Stimulated activated CD4-positive, alpha-beta T cell treated with anti-CD3 and anti-CD28 coated beads, TNF-alpha, amount 100 ng/mL, for 4 hours (primary cell): ENCODE results near the gene DPEP2NB.
"Not testable (repeated sequence)": the region's sequence is repeated elsewhere in the genome, so short reads cannot be mapped to it uniquely, and the experiment has no call there.

ENCODE experiments used
- DNase-seq, 3 experiments: peaks; one replicate each; pipeline ENCODE4 v3.0.0-alpha.2; 2020; ENCODE audit warnings: low read depth in 3 of 3

The DPEP2NB gene

GRCh38 chr16:68013440-68013839 lies 2.3 kb downstream of the DPEP2NB start:
- no peak for DNase-seq

DNA sequence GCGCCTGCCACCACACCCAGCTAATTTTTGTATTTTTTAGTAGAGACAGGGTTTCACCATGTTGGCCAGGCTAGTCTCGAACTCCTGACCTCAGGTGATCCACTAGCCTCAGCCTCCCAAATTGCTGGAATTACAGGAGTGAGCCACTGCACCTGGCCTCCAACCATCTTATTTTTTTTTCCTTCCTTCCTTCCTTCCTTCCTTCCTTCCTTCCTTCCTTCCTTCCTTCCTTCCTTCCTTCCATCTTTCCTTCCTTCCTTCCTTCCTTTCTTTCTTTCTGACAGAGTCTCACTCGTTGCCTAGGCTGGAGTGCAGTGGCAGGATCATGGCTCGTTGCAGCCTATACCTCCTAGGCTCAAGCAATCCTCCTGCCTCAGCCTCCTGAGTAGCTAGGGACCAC lies 5.8 kb downstream of the DPEP2NB start:
- not testable (repeated sequence) for DNase-seq

DNA sequence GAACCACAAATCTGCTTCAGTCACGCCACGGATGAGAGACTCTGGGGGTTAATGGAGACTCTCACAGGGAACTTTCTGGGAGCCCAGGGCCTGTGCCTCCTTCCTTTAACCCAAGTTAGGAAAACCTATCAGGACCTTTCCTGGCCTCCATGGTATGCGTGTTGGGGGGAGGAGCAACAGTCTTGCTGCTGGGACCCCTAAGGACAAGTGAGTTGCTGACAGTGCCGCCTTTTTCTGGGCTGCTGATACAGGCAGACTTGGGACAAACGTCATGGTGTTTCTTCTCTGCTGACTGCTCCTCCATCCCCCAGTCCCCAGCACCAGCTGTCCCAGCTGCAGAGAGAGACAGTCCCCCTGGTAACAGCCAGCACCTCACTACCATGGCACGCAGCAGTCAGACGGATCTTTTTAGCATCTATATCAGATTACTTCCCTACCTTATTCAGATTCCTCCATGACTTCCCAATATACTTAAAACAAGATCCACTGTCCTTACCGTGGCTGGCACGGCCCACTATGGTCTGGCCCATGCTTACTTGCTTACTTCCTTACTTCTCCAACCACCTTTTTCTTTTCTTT lies 6.5 kb downstream of the DPEP2NB start:
- DNase-seq, result no peak

DNA sequence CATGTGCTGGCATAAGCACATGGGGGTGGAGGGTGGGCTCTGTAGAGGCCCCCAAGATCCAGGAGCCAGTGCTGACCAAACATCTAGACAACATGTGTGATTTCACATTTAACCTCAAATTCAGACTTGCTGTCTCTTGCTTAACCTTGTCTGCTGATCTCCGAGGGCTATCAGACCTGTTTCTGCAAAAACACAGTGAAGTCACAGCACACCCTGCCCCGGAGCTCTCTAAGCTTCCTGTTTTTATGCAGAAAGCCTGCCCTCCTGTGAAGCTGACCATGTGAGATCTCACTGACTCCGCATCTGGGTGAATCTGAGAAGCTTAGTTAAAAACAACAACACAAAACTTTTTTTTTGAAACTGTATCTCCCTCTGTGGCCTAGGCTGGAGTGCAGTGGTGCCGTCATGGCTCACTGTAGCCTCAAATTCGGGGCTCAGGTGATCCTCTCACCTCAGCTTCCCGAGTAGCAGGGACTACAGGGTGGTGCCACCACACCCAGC lies 9.9 kb downstream of the DPEP2NB start:
- no peak for DNase-seq

DNA sequence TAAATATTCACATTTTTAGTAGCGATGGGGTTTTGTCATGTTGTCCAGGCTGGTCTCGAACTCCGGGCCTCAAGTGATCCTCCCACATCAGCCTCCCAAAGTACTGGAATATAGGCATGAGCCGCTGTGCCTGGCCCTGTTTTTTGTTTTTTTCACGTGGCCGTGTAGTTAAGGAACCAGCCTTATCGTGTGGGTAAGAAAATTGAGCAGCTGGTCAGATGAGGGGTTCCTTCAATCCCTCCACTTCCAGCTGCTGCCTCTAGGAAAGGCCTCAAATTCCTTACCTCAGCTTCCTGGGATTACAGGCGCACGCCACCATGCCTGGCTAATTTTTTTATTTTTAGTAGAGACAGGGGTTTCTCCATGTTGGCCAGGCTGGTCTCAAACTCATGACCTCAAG lies 10.5 kb downstream of the DPEP2NB start:
- no peak for DNase-seq

- no peak for DNase-seq
Observed at GRCh38 chr16:68003031-68003430, 12.7 kb downstream of the DPEP2NB start.

DNA sequence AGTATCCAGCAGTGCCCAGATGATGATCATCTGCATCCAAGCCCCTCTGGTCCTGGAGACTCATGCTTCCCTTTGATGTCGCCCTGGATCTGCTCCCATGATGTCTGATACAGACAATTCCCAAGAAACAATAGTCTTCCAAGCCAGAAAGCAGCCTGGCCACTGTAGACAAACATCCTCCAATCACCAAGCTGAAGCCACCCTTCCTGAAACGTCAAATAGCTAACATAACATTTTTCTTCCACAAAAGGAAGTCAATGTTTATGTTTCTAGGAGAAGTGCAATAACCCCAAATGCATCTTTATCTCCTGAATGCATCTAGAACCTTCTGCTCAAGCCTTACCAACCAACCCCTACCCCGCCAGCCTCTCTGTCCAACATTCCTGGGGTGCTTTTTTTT lies 15.3 kb downstream of the DPEP2NB start:
- no peak for DNase-seq

- no peak for DNase-seq
Observed at GRCh38 chr16:67999985-68000384, 15.7 kb downstream of the DPEP2NB start.

- DNase-seq, result not testable (repeated sequence)
Observed at GRCh38 chr16:67998779-67999688, 16.7 kb downstream of the DPEP2NB start, which contains the start of gene DPEP2. DPEP2 (minus strand) TSS chr16:67999484; CDS start chr16:67993212, 6,272 bp downstream.

DNA sequence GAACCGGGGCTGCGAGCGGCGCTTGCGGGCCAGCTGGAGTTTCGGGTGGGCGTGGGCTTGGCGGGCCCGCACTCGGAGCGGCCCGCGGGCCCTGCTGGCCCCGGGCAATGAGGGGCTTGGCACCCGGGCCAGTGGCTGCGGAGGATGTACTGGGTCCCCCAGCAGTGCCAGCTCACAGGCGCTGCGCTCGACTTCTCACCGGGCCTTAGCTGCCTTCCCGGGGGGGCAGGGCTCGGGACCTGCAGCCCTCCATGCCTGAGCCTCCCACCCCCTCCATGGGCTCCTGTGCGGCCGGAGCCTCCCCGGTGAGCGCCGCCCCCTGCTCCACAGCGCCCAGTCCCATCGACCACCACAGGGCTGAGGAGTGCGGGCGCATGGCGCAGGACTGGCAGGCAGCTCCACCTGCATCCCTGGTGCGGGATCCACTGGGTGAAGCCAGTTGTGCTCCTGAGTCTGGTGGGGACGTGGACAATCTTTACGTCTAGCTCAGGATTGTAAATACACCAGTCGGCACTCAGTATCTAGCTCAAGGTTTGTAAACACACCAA lies 17.4 kb downstream of the DPEP2NB start:
- not testable (repeated sequence) for DNase-seq

- no peak for DNase-seq
Observed at GRCh38 chr16:67996666-67997065, 19.0 kb downstream of the DPEP2NB start.

DNA sequence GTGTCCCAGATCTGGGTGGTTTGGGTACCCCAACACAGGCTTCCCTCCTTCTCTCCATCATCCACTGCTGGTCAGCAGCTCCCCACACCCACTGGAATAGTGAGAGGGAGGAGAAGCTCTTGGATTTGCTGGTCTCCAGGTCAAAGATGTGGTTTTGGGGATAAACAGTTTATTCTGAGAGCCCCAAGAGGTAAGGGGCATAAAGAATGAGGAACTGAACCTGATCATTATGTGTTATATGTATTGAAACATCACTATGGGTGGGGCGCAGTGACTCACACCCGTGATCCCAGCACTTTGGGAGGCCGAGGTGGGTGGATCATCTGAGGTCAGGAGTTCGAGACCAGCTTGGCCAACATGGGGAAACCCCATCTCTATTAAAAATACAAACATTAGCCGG lies 20.3 kb downstream of the DPEP2NB start:
- DNase-seq, result no peak

- DNase-seq, result not testable (repeated sequence)
Observed at GRCh38 chr16:67994040-67994408, 21.7 kb downstream of the DPEP2NB start.

DNA sequence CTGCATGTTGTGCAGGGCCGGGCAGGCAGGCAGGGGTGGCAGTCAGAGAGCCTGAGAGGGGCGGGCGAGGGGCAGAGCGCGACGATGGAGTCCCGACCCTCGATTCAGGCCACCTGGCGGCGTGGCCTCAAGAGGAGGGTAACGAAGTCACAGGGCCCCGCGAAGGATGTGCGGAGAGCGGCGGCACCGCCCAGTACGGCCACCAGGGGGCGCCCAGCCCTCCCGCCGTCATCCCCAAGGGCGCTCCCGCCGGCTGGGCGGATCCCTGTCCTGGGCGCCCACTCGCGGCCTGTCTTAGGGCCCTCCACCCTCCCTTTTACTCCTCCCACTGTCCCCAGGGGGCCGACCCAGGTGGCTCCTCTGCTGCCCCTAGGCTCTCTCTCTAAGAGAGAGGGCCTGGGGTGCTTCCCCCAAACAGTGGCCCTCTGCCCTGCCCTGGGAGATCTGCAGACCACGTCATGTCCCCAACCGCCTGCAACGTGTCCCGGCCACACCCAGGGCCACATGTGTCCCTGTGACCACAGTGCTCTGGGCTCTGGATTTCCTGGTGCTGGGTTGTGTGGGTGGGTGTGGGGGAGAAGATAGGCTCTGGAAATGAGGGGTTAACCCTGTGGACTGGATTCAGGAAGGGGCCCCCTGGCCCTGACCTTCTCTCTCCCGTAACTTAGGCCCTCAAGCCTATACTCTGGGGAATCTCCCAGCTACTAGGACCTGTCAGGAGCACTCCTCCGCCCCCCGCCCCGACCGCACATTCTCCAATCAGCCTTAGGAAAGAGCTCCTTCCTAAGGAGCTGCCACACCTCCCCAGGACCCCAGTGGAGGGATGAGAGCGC lies 22.3 kb downstream of the DPEP2NB start:
- peak; percentile 58 to 71 (median 63) for DNase-seq

GRCh38 chr16:67992661-67993206 lies 23.0 kb downstream of the DPEP2NB start:
- DNase-seq, result no peak

GRCh38 chr16:67990018-67990386 lies 25.7 kb downstream of the DPEP2NB start:
- DNase-seq, result no peak

- no peak for DNase-seq
Observed at GRCh38 chr16:67989322-67990017, 26.2 kb downstream of the DPEP2NB start.

DNA sequence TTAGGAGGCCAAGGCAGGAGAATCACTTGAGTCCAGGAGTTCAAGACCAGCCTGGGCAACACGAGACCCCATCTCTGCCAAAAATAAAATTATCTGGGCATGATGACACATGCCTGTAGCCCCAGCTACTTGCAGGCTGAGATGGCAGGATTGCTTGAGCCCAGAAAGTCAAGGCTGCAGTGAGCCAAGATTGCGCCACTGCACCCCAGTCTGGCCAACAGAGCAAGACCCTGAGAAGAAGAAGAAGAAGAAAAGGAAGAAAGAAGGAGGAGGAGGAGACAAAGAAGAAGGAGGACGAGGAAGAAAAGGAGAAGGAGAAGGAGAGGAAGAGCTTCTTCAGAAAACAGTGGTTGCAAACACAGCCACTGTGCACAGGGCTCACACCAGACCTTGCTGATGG lies 27.0 kb downstream of the DPEP2NB start:
- DNase-seq, result no peak

- DNase-seq, result no peak
Observed at GRCh38 chr16:67987460-67988160, 28.1 kb downstream of the DPEP2NB start.

DNA sequence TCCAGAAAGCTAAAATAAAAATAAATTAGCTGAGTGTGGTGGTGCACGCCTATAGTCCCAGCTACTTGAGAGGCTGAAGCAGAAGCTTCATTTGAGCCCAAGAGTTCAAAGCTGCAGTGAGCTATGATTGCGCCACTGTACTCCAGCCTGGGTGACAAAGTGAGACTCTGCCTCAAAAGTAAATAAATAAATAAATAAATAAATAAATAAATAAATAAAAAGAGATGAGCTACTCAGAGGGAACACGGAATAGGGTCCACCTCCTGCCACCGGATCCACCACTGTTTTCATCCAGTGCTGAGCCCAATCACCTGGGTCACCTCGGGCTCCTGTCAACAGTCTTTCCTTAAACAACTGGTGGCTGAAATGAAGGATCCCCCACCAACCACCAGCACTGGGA lies 28.8 kb downstream of the DPEP2NB start:
- DNase-seq, result no peak
